Measurements from ENCODE around the gene N4BP3.

The N4BP3 gene

DNA sequence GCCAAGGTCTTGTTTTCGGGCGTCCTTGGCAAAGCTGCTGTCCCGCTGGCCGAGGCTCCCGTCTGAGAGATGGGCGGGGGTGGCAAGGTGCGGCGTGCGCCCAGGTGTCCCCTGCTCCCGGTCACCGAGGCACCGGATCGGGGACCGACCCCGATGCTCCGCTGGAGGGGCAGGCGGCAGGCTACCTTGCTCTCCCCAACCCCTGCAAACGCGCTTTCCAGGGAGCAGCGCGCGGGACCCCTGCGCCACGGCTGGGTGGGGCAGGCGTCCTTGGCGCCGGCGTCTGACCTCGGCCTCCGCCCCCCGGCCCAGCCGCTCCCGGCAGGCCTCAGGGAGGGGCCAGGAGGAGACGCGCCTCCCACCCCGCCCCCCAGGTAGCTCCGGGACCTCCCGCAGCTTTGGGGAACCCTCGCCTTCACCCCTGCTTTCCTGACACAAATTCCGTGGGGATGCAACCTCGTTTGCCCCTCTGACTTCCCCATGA is 551 bp downstream of the N4BP3 start:
- Histone ChIP-seq H3K27ac (ENCODE audit: low read length) (no peak overlapping the region), H3K4me1 (ENCODE audit: insufficient read depth, low read length) (peaks cover 44% of the 10 kb centered on the region), H3K79me2 (ENCODE audit: insufficient read depth, low read length) (no peaks in the 10 kb centered on the region), H3K9ac (ENCODE audit: low read depth, low read length) (peak overlapping the region; percentile 15; the same call in 1 of the 2 replicates), H3K9me3 (ENCODE audit: insufficient read depth, low read length, severe bottlenecking) (peaks cover 5% of the 10 kb centered on the region), H2AFZ (ENCODE audit: low read depth, low read length) (no peak overlapping the region), H3K4me3 (ENCODE audit: low read depth in 1 of 2, low read length in 2 of 2) (peak overlapping the region in 1 of 2 experiments; percentile 50; a peak in 2 of 4 replicates), H3K36me3 (ENCODE audit: insufficient read depth, low read length) (no peaks in the 10 kb centered on the region), H3K27me3 (ENCODE audit: insufficient read depth, low read length, poor library complexity) (peaks cover 50% of the 10 kb centered on the region), H3K4me2 (ENCODE audit: insufficient read depth, low read length) (peak overlapping the region; percentile 65), H4K20me1 (ENCODE audit: insufficient read depth, low read length) (peaks cover 7% of the 10 kb centered on the region)
- DNase-seq: no peak
- ATAC-seq (ENCODE audit: insufficient read depth, low read depth): no peak
- TF ChIP-seq, protein P1, sequence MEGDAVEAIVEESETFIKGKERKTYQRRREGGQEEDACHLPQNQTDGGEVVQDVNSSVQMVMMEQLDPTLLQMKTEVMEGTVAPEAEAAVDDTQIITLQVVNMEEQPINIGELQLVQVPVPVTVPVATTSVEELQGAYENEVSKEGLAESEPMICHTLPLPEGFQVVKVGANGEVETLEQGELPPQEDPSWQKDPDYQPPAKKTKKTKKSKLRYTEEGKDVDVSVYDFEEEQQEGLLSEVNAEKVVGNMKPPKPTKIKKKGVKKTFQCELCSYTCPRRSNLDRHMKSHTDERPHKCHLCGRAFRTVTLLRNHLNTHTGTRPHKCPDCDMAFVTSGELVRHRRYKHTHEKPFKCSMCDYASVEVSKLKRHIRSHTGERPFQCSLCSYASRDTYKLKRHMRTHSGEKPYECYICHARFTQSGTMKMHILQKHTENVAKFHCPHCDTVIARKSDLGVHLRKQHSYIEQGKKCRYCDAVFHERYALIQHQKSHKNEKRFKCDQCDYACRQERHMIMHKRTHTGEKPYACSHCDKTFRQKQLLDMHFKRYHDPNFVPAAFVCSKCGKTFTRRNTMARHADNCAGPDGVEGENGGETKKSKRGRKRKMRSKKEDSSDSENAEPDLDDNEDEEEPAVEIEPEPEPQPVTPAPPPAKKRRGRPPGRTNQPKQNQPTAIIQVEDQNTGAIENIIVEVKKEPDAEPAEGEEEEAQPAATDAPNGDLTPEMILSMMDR (IDR thresholded peaks at IDR 0.05; ENCODE audit: borderline replicate concordance, extremely low read depth, low read length, poor library complexity, severe bottlenecking): no peak
- no peak for TF ChIP-seq EZH2 (IDR thresholded peaks at IDR 0.05; ENCODE audit: borderline replicate concordance, low read depth, low read length, severe bottlenecking)

DNA sequence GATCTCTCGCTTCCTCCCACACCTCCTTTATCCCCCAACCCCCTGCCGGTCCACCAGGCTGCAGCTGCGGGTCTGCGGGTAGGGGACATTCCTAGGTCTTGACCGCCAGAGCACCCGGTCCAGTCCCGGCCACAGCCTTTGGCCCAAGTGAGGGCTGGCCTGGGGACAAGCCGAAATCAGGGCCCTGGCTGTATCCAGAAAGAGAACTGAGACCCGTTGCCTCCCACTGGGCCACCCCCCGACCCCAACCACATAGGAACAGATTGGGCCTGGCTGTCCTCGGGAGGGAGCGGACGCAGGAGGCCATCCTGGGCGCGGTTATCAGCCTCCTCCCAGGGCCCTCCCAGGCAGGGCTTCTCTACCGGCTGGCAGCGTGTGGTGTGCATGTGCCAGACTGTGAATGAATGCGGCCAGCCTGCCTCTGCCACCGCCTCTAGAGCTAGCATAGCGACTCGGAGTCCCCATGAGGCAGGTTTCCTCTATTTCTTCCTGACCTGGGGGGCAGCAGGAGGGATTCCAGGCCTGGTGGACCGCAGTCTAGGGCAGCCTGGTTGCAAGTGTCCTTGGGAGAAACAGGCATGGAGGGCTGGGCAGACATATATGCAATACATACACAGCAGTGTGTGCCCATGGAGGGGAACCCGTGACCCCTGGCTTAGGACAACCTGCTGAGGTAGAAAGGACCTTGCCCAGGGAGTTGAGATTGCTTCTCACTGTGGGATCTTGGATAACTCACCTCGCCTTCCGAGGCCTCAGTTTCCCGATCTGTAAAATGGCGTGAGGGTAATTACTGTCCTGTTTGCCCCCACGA is 1.2 kb downstream of the N4BP3 start:
- Histone ChIP-seq H3K79me2 (ENCODE audit: insufficient read depth, low read length) (no peaks in the 10 kb centered on the region), H3K9ac (ENCODE audit: low read depth, low read length) (peak overlapping the region; percentile 15; the same call in 1 of the 2 replicates), H4K20me1 (ENCODE audit: insufficient read depth, low read length) (peaks cover 7% of the 10 kb centered on the region; the same call in 1 of the 2 replicates), H3K4me2 (ENCODE audit: insufficient read depth, low read length) (peak overlapping the region; percentile 65), H3K27ac (ENCODE audit: low read length) (no peak overlapping the region), H2AFZ (ENCODE audit: low read depth, low read length) (no peak overlapping the region), H3K4me3 (ENCODE audit: low read depth in 1 of 2, low read length in 2 of 2) (peak overlapping the region in 1 of 2 experiments; percentile 50; a peak in 2 of 4 replicates), H3K9me3 (ENCODE audit: insufficient read depth, low read length, severe bottlenecking) (peaks cover 5% of the 10 kb centered on the region), H3K4me1 (ENCODE audit: insufficient read depth, low read length) (peaks cover 44% of the 10 kb centered on the region), H3K36me3 (ENCODE audit: insufficient read depth, low read length) (no peaks in the 10 kb centered on the region), H3K27me3 (ENCODE audit: insufficient read depth, low read length, poor library complexity) (peaks cover 50% of the 10 kb centered on the region)
- no peak for DNase-seq
- TF ChIP-seq, protein P1 (IDR thresholded peaks at IDR 0.05; ENCODE audit: borderline replicate concordance, extremely low read depth, low read length, poor library complexity, severe bottlenecking): no peak
- TF ChIP-seq EZH2 (IDR thresholded peaks at IDR 0.05; ENCODE audit: borderline replicate concordance, low read depth, low read length, severe bottlenecking): peak; percentile 88
- ATAC-seq (ENCODE audit: insufficient read depth, low read depth): no peak

DNA sequence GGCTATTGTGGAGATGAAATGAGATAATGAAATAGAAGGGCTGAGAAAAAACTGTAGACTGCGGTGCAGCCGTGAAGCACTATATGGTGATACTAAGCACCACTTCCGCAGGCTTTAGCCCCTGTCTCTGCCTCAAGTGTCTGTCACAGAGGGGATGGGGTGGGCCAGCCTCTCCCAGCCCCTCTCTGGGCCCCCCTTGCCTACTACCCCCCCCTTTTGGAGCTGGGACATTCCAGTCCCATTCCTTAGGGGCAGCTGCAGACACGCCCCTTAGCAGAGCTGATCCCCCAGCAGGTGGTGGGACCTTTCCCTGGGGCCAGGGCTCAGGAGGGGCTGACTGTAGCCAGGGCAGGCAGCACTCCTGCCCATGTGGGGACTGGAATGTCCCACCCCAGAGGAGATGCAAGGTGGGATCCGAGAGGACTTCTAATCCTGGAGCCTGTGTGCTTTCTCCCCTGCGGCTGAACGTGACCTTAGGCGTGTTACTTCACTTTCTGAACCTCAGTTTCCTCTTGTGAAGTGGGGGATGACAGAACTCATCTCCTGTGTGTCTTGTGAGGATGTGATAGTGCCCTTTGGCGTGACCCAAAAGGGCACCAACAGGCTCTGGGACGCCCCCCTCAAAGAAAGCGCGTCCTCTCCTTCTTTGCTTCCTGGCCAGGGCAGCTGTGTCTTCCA is 1.9 kb downstream of the N4BP3 start:
- no peak overlapping the region for H2AFZ ChIP-seq (ENCODE audit: low read depth, low read length)
- no peak overlapping the region for H3K4me2 ChIP-seq (ENCODE audit: insufficient read depth, low read length)
- H3K36me3 ChIP-seq (ENCODE audit: insufficient read depth, low read length): no peaks in the 10 kb centered on the region
- H3K4me3 ChIP-seq (ENCODE audit: low read depth in 1 of 2, low read length in 2 of 2): no peak overlapping the region
- H4K20me1 ChIP-seq (ENCODE audit: insufficient read depth, low read length): peaks cover 7% of the 10 kb centered on the region; the same call in 1 of the 2 replicates
- no peak overlapping the region for H3K27ac ChIP-seq (ENCODE audit: low read length)
- H3K9ac ChIP-seq (ENCODE audit: low read depth, low read length): no peak overlapping the region
- no peak for TF ChIP-seq EZH2 (IDR thresholded peaks at IDR 0.05; ENCODE audit: borderline replicate concordance, low read depth, low read length, severe bottlenecking)
- TF ChIP-seq, protein P1 (IDR thresholded peaks at IDR 0.05; ENCODE audit: borderline replicate concordance, extremely low read depth, low read length, poor library complexity, severe bottlenecking): no peak
- no peaks in the 10 kb centered on the region for H3K79me2 ChIP-seq (ENCODE audit: insufficient read depth, low read length)
- peaks cover 44% of the 10 kb centered on the region for H3K4me1 ChIP-seq (ENCODE audit: insufficient read depth, low read length)
- H3K27me3 ChIP-seq (ENCODE audit: insufficient read depth, low read length, poor library complexity): peaks cover 50% of the 10 kb centered on the region
- ATAC-seq (ENCODE audit: insufficient read depth, low read depth) (no peak), DNase-seq (no peak)
- peaks cover 5% of the 10 kb centered on the region for H3K9me3 ChIP-seq (ENCODE audit: insufficient read depth, low read length, severe bottlenecking)

Data from DND-41 (cell line).